Measurements from ENCODE around the gene LCN15.

The LCN15 gene

DNA sequence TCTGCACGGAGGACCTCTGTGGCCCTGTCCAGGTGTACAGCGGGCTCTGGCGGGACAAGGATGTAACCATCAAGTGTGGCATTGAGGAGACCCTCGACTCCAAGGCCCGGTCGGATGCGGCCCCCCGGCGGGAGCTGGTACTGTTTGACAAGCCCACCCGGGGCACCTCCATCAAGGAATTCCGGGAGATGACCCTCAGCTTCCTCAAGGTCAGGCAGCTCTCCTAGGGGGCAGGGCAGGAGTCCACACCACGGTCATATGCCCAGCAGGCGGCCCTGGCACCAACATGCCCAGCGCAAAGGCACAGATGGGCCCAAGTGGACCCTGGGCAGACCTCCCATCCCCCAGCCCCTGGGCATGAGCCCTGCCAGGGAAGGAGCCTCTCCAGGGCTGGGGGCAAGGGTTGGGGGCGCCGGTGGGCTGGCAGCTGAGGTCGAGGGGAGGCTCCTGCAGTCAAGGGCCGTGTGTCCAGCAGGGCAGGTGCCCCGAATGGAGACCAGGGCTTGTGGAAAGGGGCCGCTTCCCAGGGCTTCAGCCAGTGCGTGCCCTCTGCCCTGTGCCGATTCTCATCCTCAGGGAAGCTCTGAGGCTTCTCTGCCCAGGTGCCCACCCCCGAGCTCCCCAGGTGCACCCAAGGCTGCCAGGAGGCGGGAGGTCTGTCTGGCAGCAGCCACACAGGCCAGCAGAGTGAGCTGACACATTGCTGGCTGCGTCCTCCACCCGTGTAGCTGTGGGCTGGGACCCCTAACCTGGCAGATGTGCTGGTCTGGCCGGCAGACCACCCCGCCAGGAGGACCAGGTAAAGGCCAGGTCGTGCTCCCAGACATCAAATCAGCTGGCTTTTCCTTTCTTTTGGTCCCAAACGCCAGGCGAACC is 42.0 kb downstream of the LCN15 start:
- DNase-seq (ENCODE audit: low read depth in 2 of 2): no peak

DNA sequence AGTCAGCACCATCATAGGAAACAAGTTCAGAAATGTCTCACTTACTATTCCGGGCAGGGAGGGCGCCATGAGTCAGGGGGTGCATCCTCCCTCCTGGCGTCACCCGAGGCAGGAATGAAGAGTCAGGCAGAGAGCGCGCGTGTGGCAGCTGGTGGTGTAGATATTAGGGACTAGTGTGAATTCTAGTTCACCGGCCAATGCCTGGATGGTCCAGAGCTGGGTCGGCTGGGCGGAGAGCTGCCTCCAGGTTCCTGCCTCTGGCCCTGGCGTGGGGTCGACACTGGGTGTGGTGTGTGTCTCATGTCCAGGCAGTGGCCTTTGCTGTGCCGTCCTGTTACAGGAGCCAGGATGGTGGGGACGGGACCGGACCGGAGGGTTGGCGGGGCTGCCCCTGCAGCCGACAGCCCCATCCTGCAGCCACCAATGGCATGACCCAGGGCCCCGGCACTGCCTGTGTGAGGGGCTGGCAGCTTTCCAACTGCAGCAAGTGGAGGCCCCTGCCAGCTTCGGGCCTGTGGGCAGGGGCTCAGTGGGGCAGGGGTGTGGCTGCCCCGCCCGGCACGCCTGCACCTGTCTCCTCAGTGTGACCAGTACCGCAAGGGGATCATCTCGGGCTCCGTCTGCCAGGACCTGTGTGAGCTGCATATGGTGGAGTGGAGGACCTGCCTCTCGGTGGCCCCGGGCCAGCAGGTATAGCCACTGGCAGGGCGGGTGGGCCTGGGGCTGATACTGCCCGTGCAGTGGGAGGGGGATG is 42.8 kb downstream of the LCN15 start:
- no peak for DNase-seq (ENCODE audit: low read depth in 2 of 2)

DNA sequence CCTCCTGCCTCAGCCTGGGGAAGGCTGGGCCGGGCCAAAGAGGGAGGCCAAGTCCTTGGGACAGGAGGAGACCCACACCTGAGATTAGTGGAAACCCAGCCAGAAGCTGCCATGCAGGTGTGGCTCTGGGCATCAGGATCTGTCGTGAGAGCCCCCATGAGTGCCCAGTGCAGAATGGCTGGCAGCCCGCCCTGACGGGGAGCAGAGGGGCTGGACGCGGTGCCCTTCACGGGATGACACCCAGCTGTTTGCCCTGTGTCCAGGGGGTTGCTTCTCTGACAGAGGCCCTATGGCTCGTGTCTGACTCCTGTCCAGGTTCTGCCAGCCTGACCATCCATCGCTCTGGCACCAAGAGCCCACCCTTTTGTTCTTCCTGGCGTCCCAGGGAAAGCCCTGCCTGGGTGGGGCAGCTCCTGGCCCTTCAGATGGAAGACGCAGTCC is 43.4 kb downstream of the LCN15 start:
- DNase-seq (ENCODE audit: low read depth in 2 of 2): no peak

DNA sequence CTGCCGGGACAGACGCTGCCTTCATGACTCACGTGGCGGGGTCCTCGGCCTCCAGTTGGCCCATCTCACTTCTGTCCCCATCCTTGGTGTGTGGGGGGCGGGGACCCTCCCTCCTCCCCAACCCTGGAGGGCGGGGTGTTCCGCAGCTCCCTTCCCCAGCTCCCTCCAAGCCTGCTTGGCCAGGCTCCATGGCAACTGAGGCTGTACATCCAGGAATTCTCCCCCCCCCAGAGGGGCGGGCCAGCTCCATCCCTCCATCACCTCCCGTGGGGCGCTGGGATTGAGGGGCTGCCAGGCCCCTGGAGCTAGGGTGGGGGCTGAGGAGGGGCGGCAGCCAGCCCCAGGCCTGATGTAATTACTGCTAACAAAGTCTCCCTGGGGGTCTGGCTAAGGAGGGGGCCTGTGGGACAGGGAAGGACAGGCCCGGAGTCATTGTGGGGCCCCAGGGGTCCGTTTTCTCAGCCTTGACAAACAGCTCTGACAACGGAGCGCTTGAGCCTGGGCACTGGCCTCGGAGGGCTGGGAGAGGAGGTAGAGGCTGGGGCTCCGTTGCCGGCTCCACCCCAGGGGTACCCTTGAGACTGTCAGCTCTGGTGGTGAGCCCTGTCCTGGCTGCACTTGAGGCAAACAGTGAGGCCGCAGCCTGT is 43.9 kb downstream of the LCN15 start:
- no peak for DNase-seq (ENCODE audit: low read depth in 2 of 2)

DNA sequence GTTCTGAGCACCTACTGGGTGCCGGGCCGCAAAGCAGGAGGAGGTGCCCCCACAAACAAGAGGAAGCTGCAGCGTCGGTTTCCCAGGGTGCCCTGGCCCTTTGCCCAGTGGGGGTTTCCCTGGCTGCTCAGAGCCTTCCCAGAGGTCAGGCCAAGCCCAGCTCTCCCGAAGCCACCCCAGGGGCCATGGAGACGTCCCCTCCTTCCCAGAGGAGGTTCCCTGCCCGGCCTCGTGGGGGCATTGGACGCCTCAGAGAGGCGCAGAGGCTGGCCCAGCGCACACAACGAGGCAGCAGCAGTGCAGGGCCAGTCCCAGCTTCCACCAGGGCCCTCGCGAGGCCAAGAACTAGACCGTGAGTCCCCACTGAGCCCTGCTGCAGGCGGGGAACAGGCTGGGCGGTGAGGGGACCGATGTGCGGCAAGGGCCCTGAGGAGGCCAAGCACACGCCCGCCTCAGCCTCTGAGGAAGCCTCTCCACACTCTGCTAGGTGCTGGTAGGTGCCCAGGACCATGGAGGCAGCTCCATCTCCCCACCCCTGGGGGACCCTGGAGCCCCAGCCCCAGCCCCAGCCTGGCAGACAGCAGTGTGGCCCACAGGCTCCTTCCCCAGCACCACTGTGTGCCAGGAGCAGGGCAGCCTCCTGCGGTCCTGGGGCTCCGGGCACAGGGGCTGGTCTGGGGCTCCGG is 45.0 kb downstream of the LCN15 start:
- DNase-seq (ENCODE audit: low read depth in 2 of 2): no peak

DNA sequence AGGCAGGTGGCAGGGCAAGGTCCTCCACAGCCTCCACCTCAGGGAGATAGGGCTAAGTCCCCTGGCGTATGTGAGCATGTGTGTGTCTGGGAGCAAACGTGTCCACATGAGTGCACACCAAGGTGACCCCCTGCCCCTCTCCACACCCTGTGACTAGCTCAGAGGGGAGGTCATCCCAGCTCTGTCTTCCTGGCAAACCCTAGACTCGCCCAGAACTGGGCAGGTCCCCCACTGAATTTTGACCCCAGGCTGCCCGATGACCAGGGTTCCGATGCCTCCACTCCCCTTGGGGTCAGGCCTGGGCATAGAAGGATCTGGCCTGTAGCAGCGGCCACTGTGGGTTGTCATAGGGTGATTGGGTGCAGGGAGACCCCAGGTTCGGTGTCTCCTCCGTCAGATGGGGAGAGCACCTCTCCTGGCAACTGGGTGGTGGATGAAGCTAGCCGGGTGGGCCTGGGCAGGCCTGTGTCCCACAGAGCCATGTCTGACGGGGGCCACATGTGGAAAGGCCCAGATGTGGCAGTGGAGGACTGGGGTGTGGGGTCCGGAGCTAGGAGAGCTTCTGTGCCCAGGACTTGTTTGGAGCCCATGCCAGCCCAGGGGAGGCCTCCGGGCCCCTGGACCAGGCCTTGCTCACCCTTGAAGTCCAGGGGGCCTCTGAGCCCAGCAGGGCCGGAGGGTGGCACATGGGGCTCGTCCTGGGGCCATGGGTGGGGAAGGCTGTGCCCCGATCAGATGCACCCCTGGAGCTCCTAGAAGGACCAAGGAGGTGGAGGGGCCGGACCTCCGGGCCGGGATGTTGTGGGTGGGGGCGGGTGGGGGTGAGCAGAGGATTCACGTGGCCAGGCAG is 45.7 kb downstream of the LCN15 start:
- DNase-seq (ENCODE audit: low read depth in 2 of 2): no peak

DNA sequence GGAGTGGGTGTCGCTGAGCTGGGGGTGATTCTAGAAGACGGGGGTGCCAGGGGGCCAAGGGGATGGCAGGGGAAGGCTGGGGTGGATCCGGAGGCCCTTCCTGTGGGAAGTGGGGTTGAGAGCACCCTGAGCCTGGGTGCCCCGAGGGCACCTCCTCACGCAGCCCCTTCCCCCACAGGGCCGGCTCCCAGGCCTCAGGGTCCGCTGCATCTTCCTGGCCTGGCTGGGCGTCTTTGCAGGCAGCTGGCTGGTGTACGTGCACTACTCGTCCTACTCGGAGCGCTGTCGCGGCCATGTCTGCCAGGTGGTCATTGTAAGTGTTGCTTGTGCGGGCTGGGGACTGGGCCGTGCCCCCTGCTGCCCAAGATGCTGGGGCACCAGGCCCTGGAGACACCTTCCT is 46.9 kb downstream of the LCN15 start:
- DNase-seq (ENCODE audit: low read depth in 2 of 2): no peak

DNA sequence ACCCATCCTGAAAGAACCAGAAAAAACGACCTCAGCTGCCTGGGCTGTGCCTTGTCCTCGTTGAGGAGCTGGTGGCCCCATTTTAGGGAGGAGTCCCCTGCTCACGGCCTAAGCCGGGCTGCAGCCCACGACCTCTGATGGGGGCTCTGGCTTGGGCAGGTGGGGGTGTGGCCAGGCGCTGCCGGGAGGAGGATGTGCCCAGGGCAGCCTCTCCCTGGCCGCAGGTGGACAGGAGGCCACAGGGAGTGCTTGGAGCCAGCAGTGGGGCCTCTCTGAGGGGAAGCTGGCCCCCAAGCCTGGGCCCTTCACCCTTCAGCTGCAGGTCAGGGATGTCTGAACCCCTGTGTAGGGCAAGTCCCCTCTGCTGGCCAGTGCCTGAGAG is 49.4 kb downstream of the LCN15 start:
- no peak for DNase-seq (ENCODE audit: low read depth in 2 of 2)

DNA sequence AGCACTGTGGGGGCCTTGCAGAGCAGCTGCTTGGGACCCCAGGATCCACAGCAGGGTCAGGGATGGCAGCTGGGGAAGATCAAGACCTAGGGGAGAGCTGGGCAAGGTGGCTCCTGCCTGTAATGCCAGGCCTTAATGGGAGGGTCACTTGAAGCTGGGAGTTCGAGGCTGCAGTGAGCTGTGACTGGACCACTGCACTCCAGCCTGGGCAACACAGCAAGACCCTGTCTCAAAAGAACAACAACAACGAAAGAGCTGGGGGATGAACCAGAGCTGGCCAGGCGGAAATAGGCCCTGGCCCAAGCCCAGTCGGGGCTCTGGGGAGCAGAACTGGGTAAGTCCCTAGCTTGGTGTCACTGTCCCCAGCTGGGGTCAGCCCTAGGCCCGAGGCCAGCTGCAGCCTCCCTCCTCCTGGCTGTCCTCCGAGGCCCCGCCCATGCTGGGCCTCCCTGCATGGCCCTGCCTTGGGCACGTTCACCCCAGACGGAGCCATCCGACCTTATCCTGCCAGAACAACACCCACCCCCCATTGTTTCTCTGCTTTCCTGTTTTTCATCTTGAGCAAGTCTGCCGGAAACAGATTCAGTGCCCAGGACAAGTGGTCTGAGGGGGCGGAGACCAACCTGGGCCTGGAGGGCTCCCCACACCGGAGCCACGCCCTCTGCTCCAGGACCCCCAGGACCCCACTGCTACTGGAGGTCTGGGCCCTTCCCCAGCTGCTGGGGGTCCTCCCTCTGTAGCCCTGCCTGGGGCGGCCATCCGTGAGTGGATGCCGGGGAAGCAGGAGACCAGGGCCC is 50.0 kb downstream of the LCN15 start:
- no peak for DNase-seq (ENCODE audit: low read depth in 2 of 2)

DNA sequence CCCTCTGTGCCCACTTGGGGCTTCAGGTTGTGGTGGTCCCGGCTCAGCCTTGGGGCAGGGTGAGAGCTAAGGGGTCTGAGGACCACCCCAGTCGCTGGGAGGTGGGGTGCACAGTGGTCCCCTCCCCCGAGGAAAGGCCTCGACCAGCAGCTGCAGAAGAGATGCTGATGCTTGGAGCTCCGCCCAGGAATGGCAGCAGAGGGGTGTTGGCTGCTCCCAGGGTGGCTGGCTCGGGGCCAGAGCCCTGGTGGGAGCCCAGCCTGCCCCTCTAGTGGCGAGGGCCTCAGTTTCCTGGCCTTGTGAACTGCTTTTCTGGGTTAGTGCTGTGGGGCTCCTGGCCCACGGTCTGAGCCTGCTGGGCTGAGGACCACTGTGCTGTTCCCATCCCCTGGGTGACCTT is 50.8 kb downstream of the LCN15 start:
- DNase-seq (ENCODE audit: low read depth in 2 of 2): no peak

DNA sequence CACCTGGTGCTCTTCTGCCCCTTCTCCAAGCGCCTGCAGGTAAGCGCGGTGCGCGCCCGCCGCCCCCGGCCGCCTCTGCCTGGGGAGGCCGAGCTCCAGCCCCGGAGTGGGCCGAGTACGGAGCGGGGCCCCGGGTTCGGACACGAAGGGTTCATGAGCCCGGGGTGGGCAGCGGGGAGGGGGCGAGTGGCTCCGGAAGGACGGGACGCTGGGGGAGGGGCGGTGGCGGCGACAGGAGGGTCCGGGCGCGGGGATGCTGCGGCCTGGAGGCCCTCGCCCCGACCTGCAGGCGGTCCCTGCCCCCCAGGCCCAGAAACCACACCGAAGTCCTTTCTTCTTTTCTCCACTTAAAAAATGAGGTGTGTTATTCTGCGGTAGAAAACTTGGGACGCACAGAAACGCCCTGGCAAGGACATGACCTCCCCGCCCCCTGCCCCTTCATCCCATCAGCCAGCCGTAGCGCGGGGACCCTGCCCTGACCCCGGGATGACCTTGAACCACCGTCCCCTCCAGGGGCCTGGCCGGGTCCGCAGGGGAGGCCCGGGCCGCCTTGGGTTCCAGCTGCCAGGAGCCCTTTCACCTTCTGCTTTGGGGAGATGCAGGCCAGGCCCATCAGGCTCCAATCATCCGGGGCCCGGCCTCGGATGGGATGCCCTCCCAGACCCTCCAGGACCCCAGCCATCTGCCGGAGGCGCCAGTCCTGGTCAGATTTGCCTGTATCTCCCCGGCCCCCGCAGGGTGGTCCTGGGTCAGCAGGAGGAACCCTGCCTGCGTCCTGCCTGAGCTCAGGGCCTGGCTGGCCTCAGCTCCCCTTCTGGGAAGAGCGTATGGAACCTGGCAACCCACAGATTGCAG is 51.4 kb downstream of the LCN15 start:
- no peak for DNase-seq (ENCODE audit: low read depth in 2 of 2)

DNA sequence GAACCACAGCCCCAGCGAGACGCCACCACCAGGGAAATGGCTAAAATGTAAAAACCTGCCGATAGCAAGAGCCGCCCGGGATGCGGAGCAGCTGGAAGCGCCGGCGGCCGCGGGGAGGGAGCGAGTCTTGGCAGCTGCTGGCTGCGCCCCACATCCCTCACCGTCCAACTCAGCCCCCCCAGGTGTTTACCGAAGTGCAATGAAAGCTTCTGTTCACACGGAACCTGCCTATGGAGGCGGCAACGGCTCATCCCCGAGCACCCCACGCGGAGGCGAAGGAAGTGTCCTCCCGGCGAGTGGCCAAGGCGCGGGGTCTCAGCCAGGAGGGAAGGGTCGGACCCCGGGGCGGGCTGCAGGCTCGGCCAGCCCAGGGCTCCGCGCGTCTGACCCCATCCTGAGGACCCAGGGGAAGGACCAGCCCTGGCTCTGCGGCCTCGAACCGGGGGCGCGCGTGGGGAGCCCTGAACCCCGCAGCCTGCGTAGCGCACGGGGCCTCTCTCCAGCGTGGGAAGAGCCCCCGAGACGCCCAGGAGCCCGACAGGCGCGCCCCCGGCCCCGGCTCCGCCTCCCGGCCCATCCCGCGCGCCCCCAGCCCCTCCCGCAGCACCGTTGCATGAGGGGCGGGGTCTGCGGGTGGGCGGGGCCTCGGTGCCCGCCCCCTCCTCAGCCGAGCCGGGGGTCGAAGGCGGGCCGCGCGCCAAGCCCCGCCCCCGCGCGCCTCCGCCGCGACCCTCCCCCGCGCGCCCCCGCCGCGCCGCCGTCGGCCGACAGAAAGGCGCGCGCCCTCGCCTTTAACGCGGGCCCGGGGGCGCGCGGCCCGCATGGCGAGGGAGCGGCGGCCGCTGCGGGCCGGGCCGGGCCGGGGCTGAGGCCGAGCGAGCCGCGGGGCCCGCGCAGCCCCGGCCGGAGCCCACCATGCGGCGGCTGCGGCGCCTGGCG is 52.3 kb downstream of the LCN15 start, which contains the start of gene DIPK1B:
Gene DIPK1B (plus strand): TSS at position 822 of the 939 bp plus-strand sequence. CDS start 94 bp downstream, at position 916.
- no peak for DNase-seq (ENCODE audit: low read depth in 2 of 2)

DNA sequence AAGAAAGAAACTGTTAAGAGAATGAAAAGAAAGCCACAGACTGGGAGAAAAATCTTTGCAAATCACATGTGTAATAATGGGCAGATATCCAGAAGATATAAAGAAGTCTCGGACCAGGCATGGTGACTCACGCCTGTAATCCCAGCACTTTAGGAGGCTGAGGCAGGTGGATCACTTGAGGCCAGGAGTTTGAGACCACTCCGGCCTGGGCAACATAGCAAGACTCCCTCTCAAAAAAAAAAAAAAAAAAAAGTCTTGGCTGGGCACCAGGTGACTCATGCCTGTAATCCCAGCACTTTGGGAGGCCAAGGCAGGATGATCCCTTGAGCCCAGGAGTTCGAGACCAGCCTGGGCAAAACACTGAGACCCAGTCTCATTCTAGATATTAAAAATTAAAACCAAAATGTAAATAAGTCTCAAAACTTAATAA is 53.1 kb downstream of the LCN15 start:
- peak; percentile 24 to 27 for DNase-seq (ENCODE audit: low read depth in 2 of 2)

DNA sequence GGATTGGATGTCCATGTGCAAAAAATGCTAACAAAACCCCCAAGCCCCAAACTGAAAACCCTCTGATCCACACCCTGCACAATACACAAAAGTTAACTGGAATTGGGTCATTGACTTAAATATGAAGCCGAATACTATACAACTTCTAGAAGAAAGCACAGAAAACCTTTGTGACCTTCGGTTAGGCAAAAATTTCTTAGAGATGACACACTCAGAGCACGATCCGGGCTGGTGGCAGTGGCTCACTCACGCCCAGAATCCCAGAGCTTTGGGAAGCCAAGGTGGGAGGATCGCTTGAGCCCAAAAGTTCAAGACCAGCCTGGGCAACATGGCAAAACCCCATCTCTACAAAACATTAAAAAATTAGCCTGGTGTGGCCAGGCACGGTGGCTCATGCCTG is 53.8 kb downstream of the LCN15 start:
- DNase-seq (ENCODE audit: low read depth in 2 of 2): no peak

Measured in fibroblast of skin of left quadriceps (primary cell).